HG03575 (cell line): ENCODE results near the gene RPL41.
A peak's percentile ranks its signal among the peaks of the same experiment; 100 is the strongest.

ENCODE experiments used
- ATAC-seq: cut with Tn5 transposase; IDR thresholded peaks from one replicate; pipeline ENCODE4 v1.9.1; 2021; ENCODE audit not compliant: unreplicated experiment, insufficient number of reproducible peaks, low FRiP score; ENCODE audit errors: extremely low read depth

The RPL41 gene

GRCh38 chr12:56122637-56123036, 6.2 kb downstream of the RPL41 start:
- no peak for ATAC-seq

DNA sequence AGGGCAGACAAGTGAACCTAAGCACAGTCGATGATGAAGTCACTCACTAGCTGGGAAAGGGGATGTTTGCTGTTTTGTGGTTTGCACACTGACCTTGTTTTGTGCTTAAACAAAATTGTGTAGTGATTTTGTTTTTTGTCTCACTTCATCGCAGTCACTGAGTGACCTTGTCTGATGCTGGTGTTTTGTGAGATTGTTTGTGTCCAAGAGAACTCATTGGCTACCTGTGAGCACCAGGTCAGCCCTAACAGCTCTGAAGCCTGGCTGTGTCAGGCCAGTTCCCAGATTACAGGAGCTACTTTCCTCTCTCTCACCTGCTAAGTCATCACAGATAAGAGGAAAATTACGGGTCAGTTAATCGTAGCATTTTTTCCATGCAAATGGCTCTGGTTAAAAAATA, 7.7 kb downstream of the RPL41 start:
- ATAC-seq = no peak

DNA sequence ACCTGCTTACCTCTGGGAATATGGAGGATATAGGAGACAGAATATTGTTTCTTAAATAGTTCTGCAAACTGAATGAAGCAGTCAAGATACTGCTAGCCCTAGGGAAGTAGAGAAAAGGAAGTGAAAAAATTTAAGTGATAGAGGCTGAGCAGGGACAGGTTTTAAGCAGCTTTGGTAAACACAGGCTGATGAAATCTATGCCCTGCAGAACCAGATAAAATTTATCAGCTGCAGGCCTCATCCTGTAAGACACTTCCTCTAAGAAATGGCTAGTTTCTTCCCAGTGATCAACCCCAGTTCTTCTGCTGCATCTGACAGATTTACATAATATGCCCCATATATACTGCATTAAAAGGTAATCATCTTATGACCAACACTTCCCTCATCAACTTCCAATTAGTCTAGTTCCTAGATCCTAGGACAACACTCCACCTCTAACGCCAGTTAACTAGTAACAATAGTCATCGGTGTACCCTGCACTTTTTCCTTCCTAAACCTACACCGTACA, 10.4 kb downstream of the RPL41 start:
- ATAC-seq = no peak

DNA sequence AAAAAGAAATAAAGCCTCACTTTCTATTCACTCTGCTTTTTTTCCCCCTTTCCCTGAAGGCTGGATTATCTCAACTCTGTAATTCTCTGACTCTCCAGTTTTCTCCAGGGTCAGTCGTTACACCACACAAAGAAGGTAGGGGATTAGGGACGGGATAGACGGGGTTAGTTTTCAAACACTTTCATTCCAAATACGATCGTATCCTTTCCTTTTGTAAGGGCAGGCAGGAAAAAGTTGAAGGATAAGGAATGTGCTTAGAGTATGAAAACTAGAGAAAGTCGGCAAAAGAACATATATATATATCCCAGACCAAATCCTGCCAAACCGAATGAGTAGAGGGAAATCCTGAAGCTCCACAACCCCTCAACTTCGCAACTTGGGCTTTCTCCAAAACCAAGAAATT, 11.1 kb downstream of the RPL41 start:
- ATAC-seq = no peak

GRCh38 chr12:56127888-56128669, 11.6 kb downstream of the RPL41 start, which contains the start of gene ESYT1:
Gene ESYT1, plus strand, starts transcription at chr12:56128267. Its CDS starts 53 bp downstream, at chr12:56128320.
- ATAC-seq = peak; percentile 70

GRCh38 chr12:56128670-56129205, 12.3 kb downstream of the RPL41 start:
- ATAC-seq = no peak

DNA sequence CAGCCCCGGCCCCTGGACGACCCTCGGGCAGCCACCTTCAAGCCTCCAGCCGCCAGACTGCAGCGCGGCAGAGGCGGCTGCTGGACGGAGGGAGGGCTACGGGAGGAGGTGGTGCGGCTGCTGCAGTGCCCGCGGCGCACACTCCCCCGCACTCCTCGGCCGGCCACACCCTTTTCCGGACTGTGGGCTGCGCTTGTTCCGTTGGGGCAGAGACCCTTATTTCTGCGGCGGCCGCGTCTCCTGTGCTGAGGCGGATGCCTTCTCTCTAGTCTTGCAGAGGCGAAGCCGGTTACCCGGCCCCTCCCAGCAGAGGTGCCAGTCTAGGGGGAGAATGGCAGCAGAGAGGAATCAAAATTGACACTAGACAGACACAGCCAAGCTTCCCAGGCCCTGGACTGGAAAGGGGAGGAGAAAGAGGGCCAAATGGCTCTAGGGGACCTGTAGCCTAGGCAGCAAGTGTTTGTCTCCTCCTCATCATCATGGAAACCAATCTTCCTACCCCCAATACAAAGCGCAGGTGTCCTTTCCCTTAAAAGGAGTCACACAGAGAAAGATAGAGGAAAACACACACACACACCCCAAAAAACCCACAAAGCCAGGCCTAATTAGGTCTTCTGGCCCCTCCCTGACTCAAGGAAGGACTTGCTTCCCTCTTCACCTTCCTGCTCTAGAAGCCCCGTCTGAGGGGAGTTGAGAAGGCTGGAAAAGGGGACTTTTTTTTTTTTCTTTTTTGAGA, 12.9 kb downstream of the RPL41 start:
- no peak for ATAC-seq

DNA sequence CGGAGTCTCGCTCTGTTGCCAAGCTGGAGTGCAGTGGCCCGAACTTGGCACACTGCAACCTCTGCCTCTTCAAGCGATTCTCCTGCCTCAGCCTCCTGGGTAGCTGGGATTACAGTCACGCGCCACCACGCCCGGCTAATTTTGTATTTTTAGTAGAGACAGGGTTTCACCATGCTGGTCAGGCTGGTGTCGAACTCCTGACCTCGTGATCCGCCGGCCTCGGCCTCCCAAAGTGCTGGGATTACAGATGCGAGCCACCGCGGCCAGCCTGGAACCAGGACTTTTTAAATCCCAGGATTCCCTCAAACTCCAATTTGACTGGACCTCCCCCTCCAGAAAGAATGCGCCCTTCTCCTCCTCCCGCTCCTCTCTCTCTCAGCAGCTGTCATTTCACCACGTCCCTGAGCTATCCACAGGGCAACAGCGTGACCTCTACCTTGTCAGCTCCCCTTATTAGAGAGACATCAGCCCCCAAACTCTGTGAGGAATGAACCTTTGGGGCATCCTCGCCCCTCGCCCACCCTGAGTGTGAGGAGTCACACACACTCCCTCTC, 13.6 kb downstream of the RPL41 start:
- ATAC-seq = no peak

DNA sequence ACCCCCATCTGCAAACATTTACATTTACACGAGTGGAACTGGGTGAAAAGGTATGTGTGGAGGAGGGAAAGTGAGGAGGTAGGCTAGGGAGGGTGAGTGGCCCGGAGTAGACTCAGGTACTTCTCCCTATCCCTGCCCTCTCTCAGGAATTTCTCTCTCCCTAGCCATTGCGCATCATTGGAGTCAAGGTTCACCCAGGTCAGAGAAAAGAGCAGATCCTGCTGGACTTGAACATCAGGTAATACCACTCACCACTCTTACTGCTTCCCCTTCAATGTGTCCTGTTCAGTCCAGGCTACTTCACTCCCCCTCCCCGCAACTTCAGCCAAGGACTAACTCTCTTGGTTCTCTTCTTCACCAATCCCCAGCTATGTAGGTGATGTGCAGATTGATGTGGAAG, 14.4 kb downstream of the RPL41 start:
- no peak for ATAC-seq

DNA sequence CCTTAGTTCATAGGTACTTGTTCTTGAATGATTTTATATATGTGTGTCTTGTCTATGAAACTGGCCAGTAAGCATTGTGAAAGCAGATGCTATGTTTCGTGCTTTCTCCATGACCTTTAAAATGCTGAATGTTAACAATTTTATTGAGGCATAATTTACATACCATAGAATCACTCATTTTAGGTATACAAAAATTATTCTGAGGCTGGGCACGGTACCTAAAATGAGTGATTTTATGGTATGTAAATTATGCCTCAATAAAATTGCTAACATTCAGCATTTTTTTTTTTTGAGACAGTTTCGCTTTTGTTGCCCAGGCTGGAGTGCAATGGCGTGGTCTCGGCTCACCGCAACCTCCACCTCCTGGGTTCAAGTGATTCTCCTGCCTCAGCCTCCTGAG, 18.5 kb downstream of the RPL41 start:
- no peak for ATAC-seq

GRCh38 chr12:56137853-56138571, 21.6 kb downstream of the RPL41 start:
- ATAC-seq = no peak

- ATAC-seq = no peak
These were observed 25.7 kb downstream of the RPL41 start for GRCh38 chr12:56141946-56142784.

DNA sequence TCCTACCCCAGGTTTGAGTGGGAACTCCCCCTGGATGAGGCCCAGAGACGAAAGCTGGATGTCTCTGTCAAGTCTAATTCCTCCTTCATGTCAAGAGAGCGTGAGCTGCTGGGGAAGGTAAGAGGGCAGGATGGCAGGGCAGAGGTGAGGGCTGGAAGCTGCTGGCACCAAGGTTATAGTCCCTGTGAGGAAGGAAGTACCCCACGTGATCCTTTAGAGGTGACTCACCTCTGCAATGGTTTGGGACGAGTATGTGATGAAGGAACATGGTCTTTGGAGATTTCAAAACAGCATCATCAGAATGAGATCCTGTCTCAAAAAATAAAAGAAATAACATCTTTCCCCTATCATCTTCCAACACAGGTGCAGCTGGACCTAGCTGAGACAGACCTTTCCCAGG, 26.8 kb downstream of the RPL41 start:
- ATAC-seq = no peak

GRCh38 chr12:56143870-56144269, 27.4 kb downstream of the RPL41 start:
- no peak for ATAC-seq

GRCh38 chr12:56145217-56145616, 28.8 kb downstream of the RPL41 start:
- ATAC-seq = no peak

- ATAC-seq = no peak
These were observed 30.3 kb downstream of the RPL41 start for GRCh38 chr12:56146492-56147460.

- no peak for ATAC-seq
These were observed 34.1 kb downstream of the RPL41 start for GRCh38 chr12:56150563-56150962.
